ENCODE data around the gene RNF6.

Gene RNF6

DNA sequence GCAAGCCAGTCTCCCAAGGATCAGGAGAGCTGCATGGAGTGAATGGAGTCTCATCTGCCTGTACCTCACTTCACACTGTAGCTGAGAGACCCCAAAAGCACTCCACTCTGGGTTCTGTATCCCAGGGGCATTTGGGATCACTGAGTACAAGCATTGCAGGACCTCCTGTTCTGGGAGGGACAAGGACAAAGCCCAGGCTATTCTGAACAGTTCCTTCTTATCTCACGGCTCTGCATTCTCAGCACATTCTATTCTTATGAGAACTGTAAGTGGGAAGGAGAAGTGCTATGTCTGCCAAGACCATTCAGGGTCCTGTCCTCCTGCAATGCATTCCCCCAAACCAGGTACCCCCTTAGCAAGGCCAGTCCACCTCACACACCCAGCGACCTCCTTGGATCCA lies 42.8 kb downstream of the RNF6 start:
- TF ChIP-seq CTCF (IDR thresholded peaks at IDR 0.05; ENCODE audit: low read depth, low read length), result no peak
- DNase-seq (ENCODE audit: low read depth, low spot score), result no peak
- in situ Hi-C loops (cut with HindIII; ENCODE audit: low sequenced_read_pairs), result no loop called here

DNA sequence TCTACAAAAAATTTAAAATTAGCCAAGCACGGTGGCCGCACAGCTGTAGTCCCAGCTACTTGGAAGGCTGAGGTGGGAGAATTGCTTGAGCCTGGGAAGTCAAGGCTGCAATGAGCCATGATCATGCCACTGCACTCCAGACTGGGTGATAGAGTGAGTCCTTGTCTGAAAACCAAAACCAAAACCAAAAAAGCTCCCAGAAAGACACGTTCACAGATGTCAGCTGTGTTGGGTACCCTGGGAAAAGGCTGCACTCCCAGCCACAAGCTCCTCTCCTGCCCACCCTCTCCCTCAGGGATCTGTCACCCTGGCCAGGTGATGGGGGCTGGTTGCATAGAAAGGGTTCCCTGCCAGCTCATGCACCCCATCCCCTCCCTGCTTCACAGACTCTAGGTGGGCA lies 53.3 kb downstream of the RNF6 start:
- H3K4me3 ChIP-seq (ENCODE audit: low read depth, low read length), result no peak overlapping the region
- in situ Hi-C loops (cut with HindIII; ENCODE audit: low sequenced_read_pairs), result no loop called here
- no peak for DNase-seq (ENCODE audit: low read depth, low spot score)
- no peak for TF ChIP-seq CTCF (IDR thresholded peaks at IDR 0.05; ENCODE audit: low read depth, low read length)

More for the DNA sequence above, 42.8 kb downstream of the RNF6 start:
- no peak overlapping the region for H3K4me3 ChIP-seq (ENCODE audit: low read depth, low read length)

GRCh38 chr13:26168237-26168814 lies 53.8 kb downstream of the RNF6 start:
- DNase-seq (ENCODE audit: low read depth, low spot score), result no peak
- in situ Hi-C loops (cut with HindIII; ENCODE audit: low sequenced_read_pairs), result no loop called here
- no peak overlapping the region for H3K4me3 ChIP-seq (ENCODE audit: low read depth, low read length)
- no peak for TF ChIP-seq CTCF (IDR thresholded peaks at IDR 0.05; ENCODE audit: low read depth, low read length)

DNA sequence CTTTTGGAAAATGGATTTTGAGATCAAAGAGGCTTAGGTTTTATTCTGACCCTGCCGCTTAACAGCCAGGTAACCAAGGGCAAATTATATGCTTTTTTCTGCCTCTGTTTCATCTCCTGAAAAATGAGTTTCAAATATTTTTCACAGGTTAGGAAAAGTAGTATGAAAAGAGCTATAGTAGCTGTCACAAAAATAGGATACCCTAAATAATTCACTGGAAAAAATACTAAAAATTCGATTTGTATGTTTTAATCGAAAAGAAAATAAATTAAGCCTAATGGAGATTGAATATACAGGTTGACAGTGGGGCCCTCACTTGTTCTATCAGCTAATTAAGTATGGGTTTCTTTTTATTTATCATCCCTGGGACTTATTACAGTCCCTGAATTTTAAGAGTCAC lies 58.3 kb downstream of the RNF6 start:
- no peak overlapping the region for H3K4me3 ChIP-seq (ENCODE audit: low read depth, low read length)
- in situ Hi-C loops (cut with HindIII; ENCODE audit: low sequenced_read_pairs), result no loop called here
- TF ChIP-seq CTCF (IDR thresholded peaks at IDR 0.05; ENCODE audit: low read depth, low read length), result no peak
- DNase-seq (ENCODE audit: low read depth, low spot score), result no peak
